CD4-positive, alpha-beta memory T cell (primary cell): Measurements from ENCODE around the gene GPR179. TPM values are rescaled to one million over a fixed set of nuclear protein-coding genes. Genes with fewer than 3 reads are reported as not detected.

Experiments used
- CTCF ChIA-PET: fragments of 350-600 bp; sonication (Branson Sonifier 250); formaldehyde crosslinking; loops from one replicate; lab custom pipeline; 2021; ENCODE audit warnings: inconsistent platforms; ENCODE audit not compliant: partially characterized antibody; lab: Charles Lee
- POLR2A ChIA-PET: fragments of 350-600 bp; sonication (Branson Sonifier 250); formaldehyde crosslinking; loops from one replicate; lab custom pipeline; 2021; ENCODE audit not compliant: partially characterized antibody; lab: Charles Lee
- DNase-seq, 5 donors: peaks; one replicate each; pipeline versions ENCODE4 v3.0.0 to v3.0.0-alpha.2; 2020 to 2022; ENCODE audit warnings: mixed read lengths in 1 of 5
- H3K27ac ChIP-seq: one replicate; pipeline ENCODE4 v1.7.0; 2013; ENCODE audit warnings: low read depth, low read length
- H3K27me3 ChIP-seq: 2 replicates; pipeline ENCODE4 v1.7.0; 2013; ENCODE audit warnings: mild to moderate bottlenecking, low read length, moderate library complexity; ENCODE audit not compliant: insufficient read depth
- H3K36me3 ChIP-seq: 2 replicates; pipeline ENCODE4 v1.7.0; 2013; ENCODE audit warnings: mild to moderate bottlenecking, low read length, moderate library complexity; ENCODE audit not compliant: insufficient read depth
- H3K4me1 ChIP-seq: 2 replicates; pipeline ENCODE4 v1.7.0; 2013; ENCODE audit warnings: mild to moderate bottlenecking, low read length, moderate library complexity; ENCODE audit not compliant: insufficient read depth
- H3K4me3 ChIP-seq, 2 donors: one replicate each; pipeline ENCODE4 v1.7.0; 2013; ENCODE audit warnings: low read length in 2 of 2, mild to moderate bottlenecking in 1 of 2
- H3K9me3 ChIP-seq, 2 donors: one replicate each; pipeline ENCODE4 v1.7.0; 2013; ENCODE audit warnings: low read length in 2 of 2, control low read depth in 1 of 2; ENCODE audit not compliant: control insufficient read depth in 1 of 2
- H3K27ac Mint-ChIP-seq, 7 donors: one replicate each; pipeline ENCODE4 v1.8.0; 2020 to 2021; ENCODE audit warnings: mixed read lengths in 7 of 7, mild to moderate bottlenecking in 6 of 7, inconsistent platforms in 3 of 7, moderate library complexity in 3 of 7
- H3K27me3 Mint-ChIP-seq, 2 donors: one replicate each; pipeline ENCODE4 v1.8.0; 2020 to 2021; ENCODE audit warnings: mixed read lengths in 2 of 2
- H3K36me3 Mint-ChIP-seq, 2 donors: one replicate each; pipeline ENCODE4 v1.8.0; 2020 to 2021; ENCODE audit warnings: mixed read lengths in 2 of 2, inconsistent platforms in 1 of 2, mild to moderate bottlenecking in 1 of 2
- H3K4me1 Mint-ChIP-seq, 4 donors: one replicate each; pipeline ENCODE4 v1.8.0; 2020 to 2021; ENCODE audit warnings: mixed read lengths in 4 of 4, mild to moderate bottlenecking in 1 of 4
- H3K4me3 Mint-ChIP-seq, 8 donors: one replicate each; pipeline ENCODE4 v1.8.0; 2020 to 2021; ENCODE audit warnings: mixed read lengths in 8 of 8, mild to moderate bottlenecking in 7 of 8, moderate library complexity in 6 of 8, inconsistent platforms in 3 of 8
- H3K9me3 Mint-ChIP-seq, 8 donors: one replicate each; pipeline ENCODE4 v1.8.0; 2020 to 2021; ENCODE audit warnings: mixed read lengths in 8 of 8, mild to moderate bottlenecking in 5 of 8, inconsistent platforms in 3 of 8, moderate library complexity in 1 of 8
- intact Hi-C: fragments of 100-400 bp; cut with micrococcal nuclease; formaldehyde crosslinking; loops from one replicate; pipeline ENCODE4 v1.15.1; 2023
- polyA plus RNA-seq, 2 donors: library from polyadenylated mRNA; unstranded; fragments of 300-500 nt; fragmentation: Illumina TruSeq; gene quantifications; one replicate each; pipeline ENCODE4 v1.2.3, GENCODE V29; 2021
- total RNA-seq, 2 experiments: library from RNA; stranded (reverse); gene quantifications; one replicate each; pipeline ENCODE4 v1.2.3, GENCODE V29; 2021

Gene GPR179
- total and polyA plus RNA-seq, 4 experiments from 2014 or later, result 0.12 to 0.19 TPM; not detected in 2

GRCh38 chr17:38333635-38334295, 10.0 kb downstream of the GPR179 start:
- Histone ChIP-seq H3K27ac (no peak overlapping the region), H3K36me3 (no peaks in the 10 kb centered on the region), H3K27me3 (no peaks in the 10 kb centered on the region), H3K4me1 (no peaks in the 10 kb centered on the region), H3K9me3 (no peaks in the 10 kb centered on the region), H3K4me3 (no peak overlapping the region)
- peak in 4 of 5 donors; percentile 11 to 26 (median 16) for DNase-seq
- no peaks in the 10 kb centered on the region for H3K4me1 Mint-ChIP-seq
- H3K36me3 Mint-ChIP-seq, result no peaks in the 10 kb centered on the region
- intact Hi-C loops, result no loop called here
- no peaks in the 10 kb centered on the region for H3K9me3 Mint-ChIP-seq
- ChIA-PET CTCF (interaction anchor here (0.8 to 3.2 kb wide), 3 partner anchors 9 to 80 kb away, joined by 5 to 14 read pairs (median 6); no protein-coding TSS in a partner anchor), POLR2A (no interaction called here)
- no peak overlapping the region for H3K4me3 Mint-ChIP-seq
- peaks cover 7 to 21% of the 10 kb centered on the region in 2 donors for H3K27me3 Mint-ChIP-seq
- peak overlapping the region in 1 of 7 donors; percentile 57 for H3K27ac Mint-ChIP-seq

GRCh38 chr17:38332735-38333134, 11.0 kb downstream of the GPR179 start:
- ChIA-PET POLR2A (no interaction called here), CTCF (interaction anchor here (0.8 to 3.2 kb wide), 4 partner anchors 8 to 81 kb away, joined by 5 to 14 read pairs (median 6); no protein-coding TSS in a partner anchor)
- Histone ChIP-seq H3K27ac (no peak overlapping the region), H3K4me1 (no peaks in the 10 kb centered on the region), H3K27me3 (no peaks in the 10 kb centered on the region), H3K4me3 (no peak overlapping the region), H3K36me3 (no peaks in the 10 kb centered on the region), H3K9me3 (no peaks in the 10 kb centered on the region)
- DNase-seq, result no peak
- H3K9me3 Mint-ChIP-seq, result no peaks in the 10 kb centered on the region
- no peaks in the 10 kb centered on the region for H3K4me1 Mint-ChIP-seq
- no peak overlapping the region for H3K4me3 Mint-ChIP-seq
- peaks cover 7 to 21% of the 10 kb centered on the region in 2 donors for H3K27me3 Mint-ChIP-seq
- no peaks in the 10 kb centered on the region for H3K36me3 Mint-ChIP-seq
- intact Hi-C loops, result no loop called here
- H3K27ac Mint-ChIP-seq, result no peak overlapping the region

- CTCF ChIA-PET, result interaction anchor here (1.0 to 2.2 kb wide), 2 partner anchors 8 to 18 kb away, joined by 3 to 7 read pairs; no protein-coding TSS in a partner anchor
- no peaks in the 10 kb centered on the region for H3K36me3 Mint-ChIP-seq
Observed at GRCh38 chr17:38330941-38331411, 12.8 kb downstream of the GPR179 start.

GRCh38 chr17:38329808-38330730, 13.7 kb downstream of the GPR179 start:
- Mint-ChIP-seq H3K9me3 (no peaks in the 10 kb centered on the region), H3K4me3 (no peak overlapping the region), H3K4me1 (peaks cover 0 to 9% (median under 1%) of the 10 kb centered on the region in 4 donors), H3K36me3 (no peaks in the 10 kb centered on the region), H3K27ac (peak overlapping the region in 1 of 7 donors; percentile 42), H3K27me3 (peaks cover 7 to 19% of the 10 kb centered on the region in 2 donors)
- intact Hi-C loops, result no loop called here
- Histone ChIP-seq H3K27ac (no peak overlapping the region), H3K27me3 (no peaks in the 10 kb centered on the region), H3K36me3 (no peaks in the 10 kb centered on the region), H3K4me1 (no peaks in the 10 kb centered on the region), H3K4me3 (no peak overlapping the region), H3K9me3 (no peaks in the 10 kb centered on the region)
- CTCF ChIA-PET, result interaction anchor here (0.6 to 2.2 kb wide), 3 partner anchors 7 to 251 kb away, joined by 3 to 7 read pairs (median 3); no protein-coding TSS in a partner anchor
- DNase-seq, result no peak
- POLR2A ChIA-PET, result no interaction called here

More at GRCh38 chr17:38330941-38331411, 12.8 kb downstream of the GPR179 start:
- Mint-ChIP-seq H3K27ac (no peak overlapping the region), H3K27me3 (peaks cover 7 to 21% of the 10 kb centered on the region in 2 donors), H3K9me3 (no peaks in the 10 kb centered on the region), H3K4me1 (peaks cover 0 to 6% (median under 1%) of the 10 kb centered on the region in 4 donors), H3K4me3 (no peak overlapping the region)
- no peak for DNase-seq
- H3K27ac ChIP-seq, result no peak overlapping the region
- H3K27me3 ChIP-seq, result no peaks in the 10 kb centered on the region
- H3K4me1 ChIP-seq, result no peaks in the 10 kb centered on the region
- no peaks in the 10 kb centered on the region for H3K36me3 ChIP-seq
- POLR2A ChIA-PET, result no interaction called here
- H3K4me3 ChIP-seq, result no peak overlapping the region
- intact Hi-C loops, result no loop called here
- no peaks in the 10 kb centered on the region for H3K9me3 ChIP-seq

- Mint-ChIP-seq H3K36me3 (no peaks in the 10 kb centered on the region), H3K4me1 (peaks cover 0 to 9% (median under 1%) of the 10 kb centered on the region in 4 donors), H3K4me3 (no peak overlapping the region), H3K9me3 (no peaks in the 10 kb centered on the region), H3K27ac (no peak overlapping the region), H3K27me3 (peaks cover 5 to 19% of the 10 kb centered on the region in 2 donors)
- H3K4me1 ChIP-seq, result no peaks in the 10 kb centered on the region
- intact Hi-C loops, result no loop called here
- no peaks in the 10 kb centered on the region for H3K27me3 ChIP-seq
- ChIA-PET POLR2A (no interaction called here), CTCF (no interaction called here)
- H3K36me3 ChIP-seq, result no peaks in the 10 kb centered on the region
- H3K27ac ChIP-seq, result no peak overlapping the region
- no peaks in the 10 kb centered on the region for H3K9me3 ChIP-seq
- H3K4me3 ChIP-seq, result no peak overlapping the region
- no peak for DNase-seq
Observed at GRCh38 chr17:38329284-38329683, 14.5 kb downstream of the GPR179 start.

- Histone ChIP-seq H3K27me3 (no peaks in the 10 kb centered on the region), H3K4me1 (no peaks in the 10 kb centered on the region), H3K4me3 (no peak overlapping the region), H3K36me3 (no peaks in the 10 kb centered on the region), H3K27ac (no peak overlapping the region), H3K9me3 (no peaks in the 10 kb centered on the region)
- Mint-ChIP-seq H3K36me3 (no peaks in the 10 kb centered on the region), H3K27me3 (peaks cover 5 to 15% of the 10 kb centered on the region in 2 donors), H3K9me3 (no peaks in the 10 kb centered on the region), H3K4me3 (no peak overlapping the region), H3K4me1 (peaks cover 0 to 9% (median under 1%) of the 10 kb centered on the region in 4 donors), H3K27ac (no peak overlapping the region)
- ChIA-PET CTCF (no interaction called here), POLR2A (no interaction called here)
- intact Hi-C loops, result no loop called here
- DNase-seq, result no peak
Observed at GRCh38 chr17:38328620-38329019, 15.1 kb downstream of the GPR179 start.

- H3K9me3 ChIP-seq, result no peaks in the 10 kb centered on the region
- no peak for DNase-seq
- intact Hi-C loops, result no loop called here
- H3K4me1 Mint-ChIP-seq, result peaks cover 0 to 9% (median under 1%) of the 10 kb centered on the region in 4 donors
- peaks cover 5 to 11% of the 10 kb centered on the region in 2 donors for H3K27me3 Mint-ChIP-seq
- no peaks in the 10 kb centered on the region for H3K4me1 ChIP-seq
- no peak overlapping the region for H3K4me3 ChIP-seq
- no peak overlapping the region for H3K27ac ChIP-seq
- no peak overlapping the region for H3K4me3 Mint-ChIP-seq
- H3K9me3 Mint-ChIP-seq, result no peaks in the 10 kb centered on the region
- ChIA-PET POLR2A (no interaction called here), CTCF (no interaction called here)
- peak overlapping the region in 1 of 7 donors; percentile 24 for H3K27ac Mint-ChIP-seq
- peaks cover 3 to 4% of the 10 kb centered on the region in 2 donors for H3K36me3 Mint-ChIP-seq
- H3K36me3 ChIP-seq, result peaks cover 4% of the 10 kb centered on the region
- H3K27me3 ChIP-seq, result no peaks in the 10 kb centered on the region
Observed at GRCh38 chr17:38327936-38328335, 15.8 kb downstream of the GPR179 start.
